SW480 (cell line): ENCODE results near the gene RAB11FIP4.

Source experiments
- DNase-seq: peaks from one replicate; pipeline ENCODE4 v3.0.0-alpha.2; 2016; ENCODE audit warnings: low spot score

RAB11FIP4 gene

GRCh38 chr17:31546650-31547049, 155.2 kb downstream of the RAB11FIP4 start:
- DNase-seq: no peak

- no peak for DNase-seq
These were observed 157.2 kb downstream of the RAB11FIP4 start for GRCh38 chr17:31548709-31549108.

- DNase-seq: peak; percentile 48
These were observed 157.6 kb downstream of the RAB11FIP4 start for GRCh38 chr17:31549121-31549524.

GRCh38 chr17:31549525-31550388, 158.3 kb downstream of the RAB11FIP4 start:
- peak; percentile 91 for DNase-seq

- no peak for DNase-seq
These were observed 159.0 kb downstream of the RAB11FIP4 start for GRCh38 chr17:31550389-31551056.

GRCh38 chr17:31552568-31552967, 161.1 kb downstream of the RAB11FIP4 start:
- DNase-seq: no peak

- no peak for DNase-seq
These were observed 162.0 kb downstream of the RAB11FIP4 start for GRCh38 chr17:31553506-31553905.

- DNase-seq: no peak
These were observed 163.5 kb downstream of the RAB11FIP4 start for GRCh38 chr17:31554930-31555329.

GRCh38 chr17:31556969-31557645, 165.6 kb downstream of the RAB11FIP4 start:
- no peak for DNase-seq

- DNase-seq: peak; percentile 76
These were observed 167.5 kb downstream of the RAB11FIP4 start for GRCh38 chr17:31558748-31559583.

GRCh38 chr17:31559584-31560501, 168.4 kb downstream of the RAB11FIP4 start:
- no peak for DNase-seq

GRCh38 chr17:31560616-31561235, 169.3 kb downstream of the RAB11FIP4 start:
- DNase-seq: no peak

- DNase-seq: no peak
These were observed 170.2 kb downstream of the RAB11FIP4 start for GRCh38 chr17:31561469-31562375.

- DNase-seq: no peak
These were observed 170.9 kb downstream of the RAB11FIP4 start for GRCh38 chr17:31562376-31562840.

- DNase-seq: no peak
These were observed 172.8 kb downstream of the RAB11FIP4 start for GRCh38 chr17:31564291-31564690.

GRCh38 chr17:31564883-31565301, 173.4 kb downstream of the RAB11FIP4 start:
- DNase-seq: no peak

- DNase-seq: no peak
These were observed 174.2 kb downstream of the RAB11FIP4 start for GRCh38 chr17:31565652-31566051.

- DNase-seq: no peak
These were observed 174.9 kb downstream of the RAB11FIP4 start for GRCh38 chr17:31566247-31566991.
